Omental fat pad (tissue), 4 donors: ENCODE results near the gene DGCR8. TPM values are rescaled to one million over a fixed set of nuclear protein-coding genes. Genes with fewer than 3 reads are reported as not detected.

ENCODE experiments used
- ATAC-seq: fragments of 150-250 bp; one replicate; pipeline ENCODE4 v1.9.1; 2016; ENCODE audit warnings: mild to moderate bottlenecking, moderate library complexity; ENCODE audit not compliant: low FRiP score
- DNase-seq: peaks from one replicate; pipeline ENCODE4 v3.0.0-alpha.2; 2019; ENCODE audit warnings: low spot score
- total RNA-seq, 4 donors: library from RNA; depleted of rRNA; stranded (reverse); fragments of >200 nt; gene quantifications; one replicate each; pipeline ENCODE4 v1.1.0, GENCODE V29; 2016
- TF ChIP-seq, protein P1 (sequence below), 3 donors: fragments of 450-650 bp; IDR thresholded peaks; one replicate each; pipeline ENCODE4 v1.5.1; 2016 to 2017; ENCODE audit warnings: antibody characterized with exemption in 3 of 3, mild to moderate bottlenecking in 3 of 3, moderate library complexity in 2 of 3

DGCR8 gene
- total RNA-seq, 4 donors from 2014 or later: 16.9 to 33.5 (median 24.1) TPM

- DNase-seq (no peak), ATAC-seq (no peak)
- TF ChIP-seq, protein P1, sequence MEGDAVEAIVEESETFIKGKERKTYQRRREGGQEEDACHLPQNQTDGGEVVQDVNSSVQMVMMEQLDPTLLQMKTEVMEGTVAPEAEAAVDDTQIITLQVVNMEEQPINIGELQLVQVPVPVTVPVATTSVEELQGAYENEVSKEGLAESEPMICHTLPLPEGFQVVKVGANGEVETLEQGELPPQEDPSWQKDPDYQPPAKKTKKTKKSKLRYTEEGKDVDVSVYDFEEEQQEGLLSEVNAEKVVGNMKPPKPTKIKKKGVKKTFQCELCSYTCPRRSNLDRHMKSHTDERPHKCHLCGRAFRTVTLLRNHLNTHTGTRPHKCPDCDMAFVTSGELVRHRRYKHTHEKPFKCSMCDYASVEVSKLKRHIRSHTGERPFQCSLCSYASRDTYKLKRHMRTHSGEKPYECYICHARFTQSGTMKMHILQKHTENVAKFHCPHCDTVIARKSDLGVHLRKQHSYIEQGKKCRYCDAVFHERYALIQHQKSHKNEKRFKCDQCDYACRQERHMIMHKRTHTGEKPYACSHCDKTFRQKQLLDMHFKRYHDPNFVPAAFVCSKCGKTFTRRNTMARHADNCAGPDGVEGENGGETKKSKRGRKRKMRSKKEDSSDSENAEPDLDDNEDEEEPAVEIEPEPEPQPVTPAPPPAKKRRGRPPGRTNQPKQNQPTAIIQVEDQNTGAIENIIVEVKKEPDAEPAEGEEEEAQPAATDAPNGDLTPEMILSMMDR (IDR thresholded peaks at IDR 0.05): no peak
These were observed 45.4 kb downstream of the DGCR8 start for GRCh38 chr22:20125201-20126174.

- no peak for DNase-seq
These were observed 46.4 kb downstream of the DGCR8 start for GRCh38 chr22:20126284-20127029.

GRCh38 chr22:20127318-20127868 lies 47.4 kb downstream of the DGCR8 start:
- ATAC-seq: no peak

More at GRCh38 chr22:20126284-20127029, 46.4 kb downstream of the DGCR8 start:
- no peak for ATAC-seq
- TF ChIP-seq, protein P1 (IDR thresholded peaks at IDR 0.05): no peak

DNA sequence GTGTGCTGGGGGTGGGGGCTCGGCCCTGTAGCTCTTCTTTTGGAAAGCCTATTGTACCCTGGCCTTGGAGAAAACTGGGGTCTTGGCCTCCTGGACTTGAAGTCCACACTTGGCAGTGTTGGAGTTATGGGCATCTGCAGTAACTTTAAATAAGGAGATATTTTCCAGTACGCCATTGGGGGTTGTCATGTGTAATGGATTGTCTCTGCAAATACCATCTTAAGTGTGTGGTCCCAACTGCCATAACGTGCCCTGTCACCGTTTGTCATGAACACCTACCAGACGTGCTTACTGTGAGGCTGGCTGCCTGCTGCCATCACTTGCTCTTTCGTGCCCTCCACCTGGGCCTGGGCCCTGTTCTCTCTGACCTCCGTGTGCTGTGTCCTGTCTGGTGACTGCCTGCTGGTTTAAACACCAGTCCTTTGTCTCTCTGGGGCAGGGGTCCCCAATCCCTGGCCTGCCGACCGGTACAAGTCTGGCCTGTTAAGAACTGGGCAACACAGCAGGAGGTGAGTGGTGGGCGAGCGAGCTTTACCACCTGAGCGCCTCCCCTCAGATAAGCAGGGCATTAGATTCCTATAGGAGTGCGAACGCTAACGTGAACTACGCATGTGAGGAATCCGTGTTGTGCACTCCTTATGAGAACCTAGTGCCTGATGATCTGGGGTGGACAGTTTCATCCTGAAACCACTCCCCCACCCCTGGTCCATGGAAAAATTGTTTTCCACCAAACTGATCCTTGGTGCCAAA lies 48.0 kb downstream of the DGCR8 start:
- no peak for ATAC-seq

More at GRCh38 chr22:20127318-20127868, 47.4 kb downstream of the DGCR8 start:
- DNase-seq: no peak
- TF ChIP-seq, protein P1 (IDR thresholded peaks at IDR 0.05): no peak

GRCh38 chr22:20128619-20128901 lies 48.5 kb downstream of the DGCR8 start:
- DNase-seq (no peak), ATAC-seq (no peak)
- TF ChIP-seq, protein P1 (IDR thresholded peaks at IDR 0.05): no peak

More for the DNA sequence above, 48.0 kb downstream of the DGCR8 start:
- TF ChIP-seq, protein P1 (IDR thresholded peaks at IDR 0.05): no peak
- no peak for DNase-seq

GRCh38 chr22:20128902-20129746 lies 49.1 kb downstream of the DGCR8 start:
- no peak for DNase-seq

More at GRCh38 chr22:20128902-20129746, 49.1 kb downstream of the DGCR8 start:
- TF ChIP-seq, protein P1 (IDR thresholded peaks at IDR 0.05): no peak
- no peak for ATAC-seq
